HG03439 (cell line): ENCODE results near the gene HOXA6.

Experiments
- ATAC-seq: cut with Tn5 transposase; IDR thresholded peaks from one replicate; pipeline ENCODE4 v1.9.1; 2021; ENCODE audit warnings: mild to moderate bottlenecking, moderate library complexity; ENCODE audit not compliant: unreplicated experiment

HOXA6 gene

DNA sequence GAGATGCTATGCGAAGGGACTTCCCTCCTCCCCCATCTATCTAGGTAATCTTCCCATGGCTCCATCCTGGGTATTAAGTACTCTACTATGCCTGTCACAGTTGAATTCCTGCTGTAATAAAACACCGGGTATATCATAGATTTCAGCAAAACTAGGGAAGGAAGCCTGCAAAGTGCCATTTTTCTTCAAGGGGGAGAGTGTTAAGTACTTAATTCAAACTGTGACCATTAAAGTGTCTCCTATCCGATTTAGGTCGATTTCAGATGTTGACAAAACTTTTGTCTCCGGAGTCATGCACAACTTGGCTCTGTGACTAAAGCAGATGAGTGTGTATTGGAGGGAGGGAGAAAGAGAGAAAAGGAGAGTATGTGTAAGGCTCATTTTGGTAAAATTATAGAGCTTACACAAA lies 21.6 kb downstream of the HOXA6 start:
- no peak for ATAC-seq

DNA sequence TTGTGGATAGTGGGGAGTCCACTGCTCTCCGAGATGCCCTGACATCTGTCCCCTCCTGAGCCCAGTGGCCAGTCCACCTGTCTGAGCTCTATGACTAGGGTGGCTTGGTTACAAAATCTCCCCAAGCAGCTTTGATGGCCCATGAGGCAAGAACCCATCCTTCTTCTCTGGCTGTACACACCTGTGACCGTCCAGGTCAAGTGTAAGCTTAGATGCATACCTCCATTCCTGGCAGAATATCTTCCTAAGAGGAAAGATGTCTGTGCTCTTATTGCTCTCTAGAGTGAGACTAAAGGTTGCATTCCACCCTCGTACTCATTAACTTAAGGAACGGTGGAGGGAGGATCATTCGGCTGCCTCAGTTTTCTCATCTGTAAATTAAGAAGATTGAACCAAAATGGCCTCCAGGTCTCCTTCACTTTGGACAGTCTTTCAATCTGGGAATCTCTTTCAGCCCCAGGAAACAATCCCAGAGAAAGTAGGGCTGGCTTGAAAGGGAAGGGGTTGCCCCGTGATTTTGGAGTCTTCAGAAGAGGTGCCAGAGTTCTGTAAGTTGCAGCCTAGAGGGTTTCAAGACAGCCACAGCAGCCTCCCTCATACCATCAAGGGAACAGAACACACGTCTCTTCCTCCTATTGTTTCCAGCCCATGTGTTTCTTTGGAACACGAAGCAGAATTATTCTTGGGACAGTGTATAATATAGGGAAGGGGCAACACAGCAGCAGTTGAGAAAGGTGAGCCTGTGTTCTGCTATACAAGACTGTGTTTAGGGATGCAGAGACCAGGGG lies 22.5 kb downstream of the HOXA6 start:
- no peak for ATAC-seq

DNA sequence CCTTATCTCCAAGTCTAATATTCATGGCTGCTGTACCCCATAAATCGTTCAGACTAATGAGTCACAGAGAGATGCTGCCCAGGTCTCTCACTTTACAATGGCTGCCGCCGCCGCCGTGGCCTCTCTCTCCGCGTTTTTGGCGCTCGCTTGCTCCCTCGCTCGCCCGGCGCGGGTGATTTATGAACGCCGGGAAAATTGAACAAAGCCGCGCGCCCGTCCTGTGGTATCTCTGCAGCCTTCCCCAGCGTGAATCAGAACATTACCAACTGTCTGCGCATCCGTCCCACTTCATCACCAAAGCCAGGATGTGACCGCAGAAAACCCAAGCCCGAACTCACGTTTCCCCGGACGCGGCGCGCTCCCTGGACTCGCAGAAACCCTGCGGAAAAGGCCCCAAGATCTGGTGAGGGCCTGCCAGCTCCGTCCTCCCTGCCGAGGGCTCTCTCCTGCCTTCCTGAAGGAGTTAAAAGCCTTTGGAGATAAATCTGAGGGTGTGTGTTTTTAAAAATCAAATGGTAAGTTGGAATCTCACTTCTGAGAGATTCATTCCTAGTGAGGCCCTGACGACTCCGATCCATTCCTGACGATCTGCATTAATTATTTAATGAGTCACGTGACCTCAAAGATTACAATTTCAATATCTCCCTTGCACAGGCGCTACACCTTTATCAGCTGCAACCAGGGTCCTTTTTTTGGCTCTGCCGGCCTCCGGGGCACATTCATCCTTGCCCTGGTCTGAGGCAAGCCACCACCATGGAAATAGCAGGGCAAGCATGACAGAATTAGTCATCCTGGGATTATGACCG lies 23.3 kb downstream of the HOXA6 start:
- no peak for ATAC-seq

DNA sequence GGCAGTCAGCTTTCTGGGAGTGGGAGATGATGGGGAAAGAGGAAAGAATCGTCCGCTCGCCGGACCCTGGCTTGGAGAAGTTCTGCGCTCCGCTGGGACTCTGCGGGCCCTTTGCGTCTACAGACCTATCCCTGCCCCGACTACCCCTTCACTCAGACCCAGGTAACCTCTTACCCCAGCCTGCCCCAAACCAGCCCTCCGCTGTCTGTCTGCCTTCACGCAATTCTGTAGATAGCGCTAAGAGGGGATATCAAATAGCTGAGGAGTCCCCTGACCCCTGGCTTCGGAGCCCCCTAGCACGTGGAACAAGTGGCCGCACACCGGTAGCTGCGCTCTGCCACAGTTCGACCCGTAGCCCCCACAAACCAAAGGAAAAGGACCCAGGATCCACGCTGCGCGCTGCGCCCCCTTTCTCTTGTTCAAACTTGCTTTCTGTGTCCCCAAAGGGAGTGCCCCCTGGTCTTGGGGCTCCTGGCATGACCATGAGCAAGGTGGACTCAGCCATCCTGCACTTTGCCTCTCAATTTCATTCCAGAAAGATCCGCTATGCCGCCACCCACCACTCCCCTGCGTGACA lies 24.0 kb downstream of the HOXA6 start:
- no peak for ATAC-seq

DNA sequence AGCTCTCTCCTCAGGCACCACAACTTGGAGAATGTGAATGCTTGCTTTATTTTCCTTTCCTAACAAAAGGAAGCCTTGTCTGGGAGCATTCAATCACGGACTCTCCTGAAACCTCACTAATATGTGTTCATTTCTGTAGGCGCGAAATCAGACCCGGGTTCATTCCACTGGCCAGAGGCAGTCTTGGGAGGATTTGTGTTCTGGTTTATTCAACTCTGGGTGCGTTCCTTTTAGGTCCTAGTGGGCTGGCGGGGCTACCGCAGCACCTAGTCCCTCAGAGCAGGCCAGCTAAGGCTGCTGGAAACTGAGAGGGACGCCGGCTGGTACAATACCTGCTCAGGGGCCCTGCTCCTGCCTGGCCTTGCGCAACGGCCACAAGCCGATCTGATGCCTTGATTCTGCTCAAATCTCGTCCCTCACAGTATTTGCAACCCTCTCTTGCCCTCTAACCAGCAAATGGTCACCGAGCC lies 24.5 kb downstream of the HOXA6 start:
- ATAC-seq: no peak

DNA sequence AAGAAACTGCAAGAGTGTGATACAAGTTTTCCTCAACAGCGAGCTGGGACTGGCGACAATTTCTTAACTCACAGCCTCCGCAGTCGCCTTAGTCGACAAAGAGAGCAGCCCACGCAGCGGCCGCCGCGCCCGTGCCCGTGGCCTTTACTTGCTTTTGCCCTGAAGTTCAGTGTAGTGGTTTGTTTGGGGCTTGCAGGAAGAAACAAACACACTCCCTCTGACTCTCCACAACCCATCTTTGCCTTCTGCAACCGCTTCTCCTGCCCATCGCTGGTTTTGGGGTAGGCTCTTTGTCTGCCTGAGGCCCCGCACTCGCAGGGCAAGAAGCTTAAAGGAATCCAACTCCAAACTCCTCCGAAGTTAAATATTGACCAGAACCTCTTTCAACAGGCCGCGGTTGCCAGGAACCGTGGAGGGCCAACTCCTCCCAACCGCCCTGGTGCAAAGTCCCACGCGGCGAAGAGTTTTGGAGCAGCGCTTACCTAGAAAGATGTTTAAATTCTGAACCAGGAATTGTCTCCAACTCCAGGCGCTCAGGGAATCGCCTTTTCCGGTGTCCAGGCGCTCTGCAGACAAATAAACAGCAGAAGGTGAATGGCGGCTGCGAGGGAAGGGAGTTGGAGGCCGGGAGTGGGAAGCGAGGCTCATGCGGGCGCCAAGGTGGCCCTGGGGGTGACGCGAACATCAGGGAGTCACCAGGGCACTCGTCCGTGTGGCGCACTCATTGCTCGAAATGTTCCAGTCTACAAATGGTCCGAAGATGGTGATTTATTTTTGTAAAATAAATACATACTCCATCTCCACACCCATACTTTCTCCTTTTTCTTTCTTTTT lies 25.3 kb downstream of the HOXA6 start:
- no peak for ATAC-seq

DNA sequence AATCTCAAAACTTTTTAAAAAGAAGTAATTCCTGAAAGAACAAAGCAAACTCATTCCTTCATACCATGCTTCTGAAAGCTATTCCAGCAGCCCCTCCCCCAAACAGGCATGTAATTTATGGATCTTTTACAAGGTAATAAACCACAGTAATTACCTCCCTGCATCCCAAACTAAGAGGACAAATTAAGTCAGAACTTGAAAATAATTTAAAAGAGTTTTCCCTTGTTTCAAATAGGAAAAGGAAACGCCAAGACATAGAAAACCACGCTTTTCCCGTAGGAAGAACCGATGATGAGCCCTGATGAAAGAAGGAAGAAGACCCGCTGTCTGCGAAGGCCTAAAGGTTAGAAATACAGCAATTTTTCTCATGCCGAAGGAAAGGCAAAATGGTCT lies 25.9 kb downstream of the HOXA6 start:
- ATAC-seq: no peak

DNA sequence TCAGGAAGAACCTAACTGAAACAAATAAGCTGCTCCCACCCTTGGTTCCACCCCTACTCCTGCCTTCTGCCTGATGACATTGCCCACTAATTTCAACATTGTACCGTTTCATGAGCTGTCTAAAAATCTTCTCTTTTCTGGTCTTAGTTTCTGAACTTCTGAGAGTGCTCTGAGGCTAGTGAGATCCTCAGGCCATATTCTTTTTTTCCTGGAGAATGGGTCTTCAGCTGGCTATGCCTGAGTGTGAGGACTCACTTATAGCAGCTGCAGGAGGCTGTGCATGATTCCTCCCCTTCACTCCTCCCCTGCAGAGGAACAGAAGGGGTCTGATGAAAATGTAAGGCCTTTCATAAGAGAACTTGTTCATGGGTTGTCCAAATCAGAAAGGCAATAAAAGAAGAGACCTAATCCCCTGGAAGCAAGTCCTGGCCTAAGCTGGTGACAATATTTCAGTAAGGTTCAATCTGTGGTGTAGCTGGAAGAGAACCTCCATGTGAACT lies 28.1 kb downstream of the HOXA6 start:
- ATAC-seq: no peak

DNA sequence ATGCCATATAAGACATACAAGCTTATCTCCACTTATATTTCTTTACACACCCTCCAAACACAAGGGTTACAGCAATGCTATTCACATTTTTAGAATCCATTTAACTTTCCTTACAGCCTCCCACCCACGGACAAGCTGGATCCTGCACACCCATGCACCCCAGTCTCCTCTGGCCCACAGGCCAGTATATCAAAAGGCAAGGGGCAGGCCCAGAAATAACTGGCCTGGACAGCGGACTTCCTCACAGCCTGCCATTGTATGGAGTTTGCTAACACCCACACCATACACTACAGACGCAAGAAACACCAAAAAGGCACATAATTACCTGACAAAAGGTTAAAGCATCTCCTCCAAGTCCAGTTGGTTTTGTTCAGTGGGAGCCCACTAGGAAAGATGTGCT lies 29.0 kb downstream of the HOXA6 start:
- no peak for ATAC-seq

DNA sequence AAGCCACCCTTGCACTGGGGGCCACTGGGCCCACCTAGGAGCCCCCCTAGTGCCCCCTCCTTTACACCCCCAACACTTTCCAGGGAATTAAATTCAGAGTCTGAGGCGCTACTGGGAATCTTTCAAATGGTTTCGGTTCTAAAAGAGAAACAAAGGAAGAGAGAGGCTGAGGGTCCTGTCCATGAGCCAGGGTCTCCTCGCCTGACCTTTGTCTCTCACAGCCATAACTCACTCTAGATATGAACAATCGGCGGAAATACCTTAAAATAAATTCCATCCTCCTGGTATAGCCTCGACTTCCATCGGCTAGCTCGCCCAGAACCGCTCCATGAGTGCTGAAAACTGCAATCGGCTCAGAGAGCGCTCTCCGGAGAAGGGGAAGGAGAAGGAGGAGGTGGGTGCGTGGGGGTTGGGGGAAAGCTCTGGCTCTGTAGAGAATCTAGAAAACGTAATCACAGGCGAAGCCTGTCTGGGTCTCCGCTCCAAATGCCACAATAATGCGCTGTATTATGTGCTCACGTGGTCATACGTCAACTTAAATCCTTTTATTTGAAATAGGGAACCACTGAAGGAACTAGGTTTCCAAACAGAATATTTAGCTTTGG lies 29.6 kb downstream of the HOXA6 start:
- ATAC-seq: no peak

DNA sequence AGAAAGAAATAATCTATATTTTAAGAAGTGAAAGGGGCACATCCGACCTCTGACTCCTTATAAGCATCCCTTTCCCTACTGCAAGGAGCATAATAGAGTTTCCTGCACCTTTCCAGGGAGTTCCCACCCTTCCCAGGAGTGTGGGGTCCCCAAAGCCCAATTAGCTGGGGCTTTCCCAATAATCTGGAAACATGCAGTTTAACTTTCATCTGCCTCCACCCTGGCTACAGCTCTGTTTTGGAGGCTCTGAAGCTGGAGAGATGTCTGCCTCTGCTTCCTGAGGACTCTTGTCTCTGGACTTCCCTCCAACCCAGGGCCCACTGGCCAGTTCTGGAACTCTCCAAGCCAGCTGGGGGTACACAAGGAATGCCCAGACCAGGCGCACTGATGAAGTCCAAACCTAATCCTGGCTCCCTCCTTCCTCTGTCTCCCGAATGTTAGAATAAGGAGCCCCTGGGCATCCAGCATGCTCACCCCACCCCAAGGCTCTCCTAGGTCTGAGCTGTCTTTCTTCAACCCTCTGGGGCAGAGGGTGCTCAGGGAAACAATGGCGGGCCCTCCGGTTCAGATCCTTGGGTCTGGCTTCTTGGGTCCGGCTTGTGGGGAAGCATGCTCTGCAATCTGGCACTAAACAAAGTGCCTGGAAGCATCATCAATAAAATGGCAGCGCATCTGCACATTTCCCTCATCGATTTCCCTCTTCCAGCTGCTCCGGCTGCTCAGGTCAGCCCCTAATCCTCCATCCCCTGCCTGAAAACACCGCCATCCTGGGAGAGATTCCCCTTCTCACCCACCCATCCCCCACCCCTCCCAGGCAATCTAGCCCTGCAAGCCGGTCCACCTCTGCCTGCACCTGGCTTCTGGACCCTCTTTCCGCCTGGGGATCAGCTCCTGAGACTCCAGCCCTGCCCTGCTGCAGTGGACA lies 30.4 kb downstream of the HOXA6 start:
- ATAC-seq: no peak

DNA sequence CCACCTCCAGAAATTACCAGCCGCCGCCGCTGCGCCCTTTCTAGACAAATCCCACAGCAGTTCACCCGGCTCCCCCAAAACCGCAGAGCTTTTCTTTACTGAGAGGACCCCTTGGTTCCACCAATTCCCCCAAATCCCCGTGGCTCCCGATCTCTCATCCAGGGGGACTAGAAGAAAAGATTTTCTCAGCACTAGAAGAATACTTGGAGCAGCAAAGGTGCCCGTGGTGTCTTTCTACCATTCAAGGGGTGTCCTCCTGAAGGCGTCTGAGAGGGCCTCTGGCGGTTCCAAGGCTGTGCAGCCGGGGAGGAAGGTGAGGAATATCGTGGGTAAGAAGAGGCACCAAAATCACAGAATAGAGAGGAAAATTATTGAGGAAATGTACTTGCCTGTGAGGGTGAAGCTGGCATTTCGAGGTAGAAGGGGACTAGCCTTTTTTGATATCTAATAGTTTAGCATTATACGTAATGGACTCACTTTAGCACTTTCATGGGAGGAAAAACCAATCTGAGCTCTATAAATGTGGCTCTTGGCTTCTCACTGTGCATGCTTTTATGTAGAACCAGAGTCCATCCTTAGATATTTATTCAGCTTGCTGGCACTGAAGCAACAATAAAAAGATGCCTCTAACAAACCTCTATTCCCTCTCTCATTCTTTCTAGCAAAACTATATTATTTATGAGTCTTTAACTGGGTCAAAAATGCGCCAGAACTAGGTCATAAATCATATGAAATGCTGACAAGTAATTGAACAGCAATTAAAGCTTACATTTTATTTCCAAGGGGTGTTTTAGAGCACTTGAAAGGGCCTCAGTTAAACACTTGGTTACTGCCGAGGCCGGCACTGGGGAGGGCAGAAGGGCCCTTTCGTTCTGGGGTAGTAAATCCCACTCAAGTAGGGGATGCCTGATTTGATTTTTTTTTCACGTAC lies 31.3 kb downstream of the HOXA6 start:
- no peak for ATAC-seq

DNA sequence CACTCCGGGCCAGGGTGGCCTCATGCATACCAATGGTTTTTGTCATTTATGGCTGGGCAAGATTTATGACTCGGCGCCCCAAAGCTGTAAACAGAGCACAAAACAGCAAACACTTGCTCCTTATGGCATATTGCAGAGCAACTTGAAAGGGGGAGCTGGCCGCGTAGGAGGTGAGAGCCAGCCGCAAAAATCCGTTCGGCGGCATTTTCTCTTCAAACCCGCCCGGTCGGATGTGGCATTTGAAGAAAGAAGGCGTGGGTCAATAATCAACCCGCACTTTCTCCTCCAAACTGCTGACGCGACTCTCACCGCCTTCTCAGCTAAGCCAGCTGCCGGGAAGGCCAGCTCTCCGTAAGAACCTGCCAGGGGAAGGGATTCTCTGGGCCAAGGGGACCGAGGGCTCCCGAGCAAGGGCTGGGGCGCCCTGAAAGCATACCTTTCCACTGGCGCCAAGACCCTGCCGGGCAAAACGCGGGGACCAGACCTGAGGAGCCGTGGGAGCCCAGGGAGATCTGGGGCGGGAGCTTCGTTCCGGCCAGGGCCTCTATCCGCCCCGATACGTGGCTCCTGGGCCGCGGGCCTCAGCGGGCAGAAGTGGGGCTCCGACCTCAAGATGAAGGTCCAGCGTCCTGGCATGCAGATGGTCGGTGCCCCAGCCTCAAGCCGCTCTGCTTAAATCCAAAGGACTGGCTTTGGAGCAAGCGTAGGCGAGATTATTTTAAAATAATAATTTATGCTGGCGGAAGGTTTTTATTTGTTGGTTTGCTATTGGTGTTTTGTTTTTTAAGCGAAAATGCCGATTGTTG lies 32.1 kb downstream of the HOXA6 start:
- ATAC-seq: no peak

DNA sequence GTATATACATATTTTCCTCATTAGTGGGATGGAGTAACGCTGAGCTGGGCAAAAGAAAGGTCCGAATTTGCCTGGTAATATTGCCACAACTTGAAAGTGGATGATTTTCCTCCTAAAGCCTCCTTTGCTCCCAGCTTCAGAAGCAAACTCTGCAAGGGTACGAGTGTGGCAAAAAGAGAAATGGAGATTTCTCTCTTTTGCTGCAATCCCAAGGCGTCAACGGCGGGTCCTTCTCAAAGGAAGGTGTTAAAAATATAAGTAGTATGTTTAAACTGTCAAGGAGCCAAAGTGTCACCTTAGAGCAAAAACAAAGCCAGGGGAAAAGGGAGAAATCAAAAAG lies 32.7 kb downstream of the HOXA6 start:
- ATAC-seq: no peak

DNA sequence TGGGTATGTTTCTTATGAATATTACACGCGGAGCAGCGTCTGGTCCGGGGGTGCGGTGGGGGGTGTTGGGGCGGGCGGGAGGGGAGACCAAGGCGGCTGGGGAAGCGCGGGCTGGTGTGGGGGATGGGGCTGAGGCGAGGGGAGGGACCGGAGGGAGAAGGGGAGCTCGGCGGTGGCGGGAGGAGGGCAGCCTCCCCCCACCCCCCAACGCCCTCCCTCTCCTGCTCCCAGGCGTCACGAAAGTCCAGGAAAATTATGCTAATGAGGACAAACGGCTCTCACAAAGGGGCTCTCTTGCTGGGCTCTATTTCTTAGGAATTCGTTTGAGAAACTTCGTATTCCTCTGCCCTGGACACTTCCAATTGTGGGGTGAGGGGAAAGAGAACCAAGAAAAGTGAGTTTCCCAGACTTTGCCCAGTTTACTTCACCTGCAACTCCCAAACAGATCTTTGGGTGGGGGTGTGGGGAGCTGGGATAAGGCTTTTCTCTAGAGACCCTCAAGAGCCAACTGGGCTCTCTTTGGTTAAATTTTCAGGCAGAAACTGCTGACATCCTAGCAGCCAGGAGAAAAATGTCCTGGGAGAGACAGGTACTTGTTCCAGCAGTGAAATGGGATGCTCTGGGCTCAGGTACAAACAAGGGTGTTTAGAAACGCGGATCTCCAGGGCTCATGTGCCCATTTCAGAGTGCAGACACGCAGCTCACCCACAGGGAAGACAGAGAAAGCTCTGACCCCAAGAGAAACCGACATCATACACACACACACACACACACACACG lies 33.4 kb downstream of the HOXA6 start:
- no peak for ATAC-seq
